HEK293 (cell line): Measurements from ENCODE around the gene ZNF322.
A peak's percentile ranks its signal among the peaks of the same experiment; 100 is the strongest.

Source experiments
- EGR2 ChIP-seq: fragments of 450-650 bp; formaldehyde crosslinking; IDR thresholded peaks from 2 replicates; pipeline ENCODE4 v1.5.1; 2016; ENCODE audit warnings: low read depth, missing biosample characterization, missing genetic modification characterization
- INSM2 ChIP-seq: fragments of 450-650 bp; formaldehyde crosslinking; IDR thresholded peaks from 2 replicates; pipeline ENCODE4 v1.5.1; 2016; ENCODE audit warnings: missing biosample characterization, missing genetic modification characterization
- KLF16 ChIP-seq: fragments of 450-650 bp; formaldehyde crosslinking; IDR thresholded peaks from 2 replicates; pipeline ENCODE4 v1.5.1; 2017; ENCODE audit warnings: missing biosample characterization, missing genetic modification characterization
- SCRT1 ChIP-seq: fragments of 450-650 bp; formaldehyde crosslinking; IDR thresholded peaks from 2 replicates; pipeline ENCODE4 v1.5.1; 2016; ENCODE audit warnings: missing biosample characterization, missing genetic modification characterization, borderline replicate concordance
- SP7 ChIP-seq: fragments of 450-650 bp; formaldehyde crosslinking; IDR thresholded peaks from 2 replicates; pipeline ENCODE4 v1.5.1; 2016; ENCODE audit warnings: missing biosample characterization, missing genetic modification characterization
- ZBTB17 ChIP-seq: fragments of 450-650 bp; formaldehyde crosslinking; IDR thresholded peaks from 2 replicates; pipeline ENCODE4 v1.5.1; 2016; ENCODE audit warnings: missing biosample characterization, missing genetic modification characterization
- ZBTB49 ChIP-seq: fragments of 450-650 bp; formaldehyde crosslinking; IDR thresholded peaks from 2 replicates; pipeline ENCODE4 v1.5.1; 2016; ENCODE audit warnings: missing biosample characterization, missing genetic modification characterization, low read depth
- ZFP37 ChIP-seq: fragments of 450-650 bp; formaldehyde crosslinking; IDR thresholded peaks from 2 replicates; pipeline ENCODE4 v1.5.1; 2016; ENCODE audit warnings: missing biosample characterization, missing genetic modification characterization
- ZNF202 ChIP-seq: fragments of 450-650 bp; formaldehyde crosslinking; IDR thresholded peaks from 2 replicates; pipeline ENCODE4 v1.5.1; 2016; ENCODE audit warnings: missing biosample characterization, missing genetic modification characterization, borderline replicate concordance
- ZNF266 ChIP-seq: fragments of 450-650 bp; formaldehyde crosslinking; IDR thresholded peaks from 2 replicates; pipeline ENCODE4 v1.5.1; 2016; ENCODE audit warnings: missing biosample characterization, missing genetic modification characterization, low read depth
- ZNF302 ChIP-seq: fragments of 450-650 bp; formaldehyde crosslinking; IDR thresholded peaks from 2 replicates; pipeline ENCODE4 v1.5.1; 2016; ENCODE audit warnings: missing biosample characterization, missing genetic modification characterization, low read depth
- ZNF416 ChIP-seq: fragments of 450-650 bp; formaldehyde crosslinking; IDR thresholded peaks from 2 replicates; pipeline ENCODE4 v1.5.1; 2016; ENCODE audit warnings: missing biosample characterization, missing genetic modification characterization
- ZNF423 ChIP-seq: fragments of 450-650 bp; formaldehyde crosslinking; IDR thresholded peaks from 2 replicates; pipeline ENCODE4 v1.5.1; 2016; ENCODE audit warnings: missing biosample characterization, missing genetic modification characterization
- ZNF530 ChIP-seq: fragments of 450-650 bp; formaldehyde crosslinking; IDR thresholded peaks from 2 replicates; pipeline ENCODE4 v1.5.1; 2016; ENCODE audit warnings: low read depth, missing biosample characterization, missing genetic modification characterization
- ZNF548 ChIP-seq: fragments of 450-650 bp; formaldehyde crosslinking; IDR thresholded peaks from 2 replicates; pipeline ENCODE4 v1.5.1; 2016; ENCODE audit warnings: missing biosample characterization, missing genetic modification characterization
- ZNF626 ChIP-seq: fragments of 450-650 bp; sonication (Bioruptor Pico); formaldehyde crosslinking; IDR thresholded peaks from 2 replicates; pipeline ENCODE4 v1.5.1; 2018; ENCODE audit warnings: missing biosample characterization, missing genetic modification characterization, inconsistent platforms
- ZNF660 ChIP-seq: fragments of 450-650 bp; IDR thresholded peaks from 2 replicates; pipeline ENCODE4 v1.5.1; 2018; ENCODE audit warnings: missing biosample characterization, mild to moderate bottlenecking, missing genetic modification characterization
- ZNF677 ChIP-seq: fragments of 450-650 bp; IDR thresholded peaks from 2 replicates; pipeline ENCODE4 v1.5.0; 2018; ENCODE audit warnings: missing biosample characterization, mild to moderate bottlenecking, missing genetic modification characterization, moderate library complexity
- ZNF701 ChIP-seq: fragments of 450-650 bp; formaldehyde crosslinking; IDR thresholded peaks from 2 replicates; pipeline ENCODE4 v1.5.1; 2016; ENCODE audit warnings: missing biosample characterization, missing genetic modification characterization
- ZNF76 ChIP-seq: fragments of 450-650 bp; formaldehyde crosslinking; IDR thresholded peaks from 2 replicates; pipeline ENCODE4; 2016; ENCODE audit warnings: low read depth, missing biosample characterization, missing genetic modification characterization, borderline replicate concordance
- ZNF785 ChIP-seq: fragments of 450-650 bp; formaldehyde crosslinking; IDR thresholded peaks from 2 replicates; pipeline ENCODE4 v1.5.1; 2016; ENCODE audit warnings: missing biosample characterization, missing genetic modification characterization
- ZNF843 ChIP-seq: fragments of 450-650 bp; formaldehyde crosslinking; IDR thresholded peaks from 2 replicates; pipeline ENCODE4 v1.5.1; 2016; ENCODE audit warnings: missing biosample characterization, missing genetic modification characterization
- TF ChIP-seq, protein P1 (sequence below): fragments of 450-650 bp; IDR thresholded peaks from 2 replicates; pipeline ENCODE4 v1.5.1; 2018; ENCODE audit warnings: missing biosample characterization, missing genetic modification characterization
- TF ChIP-seq, protein P2 (sequence below): fragments of 450-650 bp; formaldehyde crosslinking; IDR thresholded peaks from 2 replicates; pipeline ENCODE4 v1.5.1; 2016; ENCODE audit warnings: missing biosample characterization, missing genetic modification characterization
- TF ChIP-seq, protein P3 (sequence below): fragments of 450-650 bp; formaldehyde crosslinking; IDR thresholded peaks from 2 replicates; pipeline ENCODE4 v1.5.1; 2017; ENCODE audit warnings: missing biosample characterization, missing genetic modification characterization
- TF ChIP-seq, protein P4 (sequence below): fragments of 450-650 bp; formaldehyde crosslinking; IDR thresholded peaks from 2 replicates; pipeline ENCODE4 v1.5.1; 2016; ENCODE audit warnings: missing biosample characterization, missing genetic modification characterization, borderline replicate concordance

Gene ZNF322

DNA sequence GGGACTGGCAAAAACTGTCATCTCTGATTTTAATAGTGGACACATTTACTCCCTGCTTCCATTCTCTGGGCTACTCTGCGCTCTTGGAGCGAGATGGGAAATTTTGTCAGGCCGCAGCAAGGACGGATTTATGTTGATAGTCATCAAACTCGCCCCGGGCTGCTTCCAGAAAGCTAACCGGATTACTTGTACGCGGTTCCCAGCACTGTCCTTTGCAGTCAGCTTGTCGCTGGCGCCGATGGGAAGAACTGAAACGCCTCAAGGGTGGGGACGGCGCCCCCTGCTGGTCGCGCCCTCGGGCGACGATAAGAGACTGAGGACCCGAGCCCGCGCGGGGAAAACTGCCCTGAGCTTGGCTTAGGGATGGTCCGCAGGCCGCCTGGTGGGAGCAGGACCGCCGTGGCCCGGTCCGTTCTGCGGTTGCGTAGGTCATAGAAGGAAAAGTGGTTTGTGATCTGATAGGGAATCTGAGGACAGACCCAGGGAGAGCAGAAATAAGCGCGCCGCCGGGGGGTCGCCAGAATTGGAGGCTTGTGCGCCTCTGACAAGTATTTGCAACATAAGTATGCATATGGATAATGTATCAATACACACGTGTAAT is 63.8 kb downstream of the ZNF322 start (continued):
- TF ChIP-seq INSM2 (tag by site-specific recombination) (no peak), ZNF626 (tag by site-specific recombination) (no peak), ZNF266 (no peak), ZNF843 (peak; percentile 22; the same call in 1 of the 2 replicates), ZNF548 (no peak), ZNF701 (no peak), SCRT1 (tag by site-specific recombination) (no peak), ZNF785 (tag by site-specific recombination) (no peak), ZNF202 (tag by site-specific recombination) (no peak), ZBTB17 (peak; percentile 70), ZNF416 (tag by site-specific recombination) (no peak), EGR2 (tag by site-specific recombination) (no peak), ZBTB49 (tag by site-specific recombination) (no peak), ZNF423 (peak; percentile 88), ZFP37 (tag by site-specific recombination) (peak; percentile 65; the same call in 1 of the 2 replicates), ZNF530 (tag by site-specific recombination) (no peak), ZNF302 (tag by site-specific recombination) (no peak), ZNF660 (peak; percentile 81), ZNF677 (0 out of 2 replicates have a peak, but pooled peaks have one; percentile 32), ZNF76 (peak; percentile 74; the same call in 1 of the 2 replicates), SP7 (tag by site-specific recombination) (peak; percentile 59), KLF16 (no peak)
- TF ChIP-seq, protein P1, sequence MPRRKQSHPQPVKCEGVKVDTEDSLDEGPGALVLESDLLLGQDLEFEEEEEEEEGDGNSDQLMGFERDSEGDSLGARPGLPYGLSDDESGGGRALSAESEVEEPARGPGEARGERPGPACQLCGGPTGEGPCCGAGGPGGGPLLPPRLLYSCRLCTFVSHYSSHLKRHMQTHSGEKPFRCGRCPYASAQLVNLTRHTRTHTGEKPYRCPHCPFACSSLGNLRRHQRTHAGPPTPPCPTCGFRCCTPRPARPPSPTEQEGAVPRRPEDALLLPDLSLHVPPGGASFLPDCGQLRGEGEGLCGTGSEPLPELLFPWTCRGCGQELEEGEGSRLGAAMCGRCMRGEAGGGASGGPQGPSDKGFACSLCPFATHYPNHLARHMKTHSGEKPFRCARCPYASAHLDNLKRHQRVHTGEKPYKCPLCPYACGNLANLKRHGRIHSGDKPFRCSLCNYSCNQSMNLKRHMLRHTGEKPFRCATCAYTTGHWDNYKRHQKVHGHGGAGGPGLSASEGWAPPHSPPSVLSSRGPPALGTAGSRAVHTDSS (tag by site-specific recombination): no peak
- TF ChIP-seq, protein P2, sequence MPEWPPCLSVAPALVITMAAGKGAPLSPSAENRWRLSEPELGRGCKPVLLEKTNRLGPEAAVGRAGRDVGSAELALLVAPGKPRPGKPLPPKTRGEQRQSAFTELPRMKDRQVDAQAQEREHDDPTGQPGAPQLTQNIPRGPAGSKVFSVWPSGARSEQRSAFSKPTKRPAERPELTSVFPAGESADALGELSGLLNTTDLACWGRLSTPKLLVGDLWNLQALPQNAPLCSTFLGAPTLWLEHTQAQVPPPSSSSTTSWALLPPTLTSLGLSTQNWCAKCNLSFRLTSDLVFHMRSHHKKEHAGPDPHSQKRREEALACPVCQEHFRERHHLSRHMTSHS (tag by site-specific recombination): no peak
- TF ChIP-seq, protein P3, sequence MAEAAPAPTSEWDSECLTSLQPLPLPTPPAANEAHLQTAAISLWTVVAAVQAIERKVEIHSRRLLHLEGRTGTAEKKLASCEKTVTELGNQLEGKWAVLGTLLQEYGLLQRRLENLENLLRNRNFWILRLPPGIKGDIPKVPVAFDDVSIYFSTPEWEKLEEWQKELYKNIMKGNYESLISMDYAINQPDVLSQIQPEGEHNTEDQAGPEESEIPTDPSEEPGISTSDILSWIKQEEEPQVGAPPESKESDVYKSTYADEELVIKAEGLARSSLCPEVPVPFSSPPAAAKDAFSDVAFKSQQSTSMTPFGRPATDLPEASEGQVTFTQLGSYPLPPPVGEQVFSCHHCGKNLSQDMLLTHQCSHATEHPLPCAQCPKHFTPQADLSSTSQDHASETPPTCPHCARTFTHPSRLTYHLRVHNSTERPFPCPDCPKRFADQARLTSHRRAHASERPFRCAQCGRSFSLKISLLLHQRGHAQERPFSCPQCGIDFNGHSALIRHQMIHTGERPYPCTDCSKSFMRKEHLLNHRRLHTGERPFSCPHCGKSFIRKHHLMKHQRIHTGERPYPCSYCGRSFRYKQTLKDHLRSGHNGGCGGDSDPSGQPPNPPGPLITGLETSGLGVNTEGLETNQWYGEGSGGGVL (tag by site-specific recombination): no peak
- TF ChIP-seq, protein P4, sequence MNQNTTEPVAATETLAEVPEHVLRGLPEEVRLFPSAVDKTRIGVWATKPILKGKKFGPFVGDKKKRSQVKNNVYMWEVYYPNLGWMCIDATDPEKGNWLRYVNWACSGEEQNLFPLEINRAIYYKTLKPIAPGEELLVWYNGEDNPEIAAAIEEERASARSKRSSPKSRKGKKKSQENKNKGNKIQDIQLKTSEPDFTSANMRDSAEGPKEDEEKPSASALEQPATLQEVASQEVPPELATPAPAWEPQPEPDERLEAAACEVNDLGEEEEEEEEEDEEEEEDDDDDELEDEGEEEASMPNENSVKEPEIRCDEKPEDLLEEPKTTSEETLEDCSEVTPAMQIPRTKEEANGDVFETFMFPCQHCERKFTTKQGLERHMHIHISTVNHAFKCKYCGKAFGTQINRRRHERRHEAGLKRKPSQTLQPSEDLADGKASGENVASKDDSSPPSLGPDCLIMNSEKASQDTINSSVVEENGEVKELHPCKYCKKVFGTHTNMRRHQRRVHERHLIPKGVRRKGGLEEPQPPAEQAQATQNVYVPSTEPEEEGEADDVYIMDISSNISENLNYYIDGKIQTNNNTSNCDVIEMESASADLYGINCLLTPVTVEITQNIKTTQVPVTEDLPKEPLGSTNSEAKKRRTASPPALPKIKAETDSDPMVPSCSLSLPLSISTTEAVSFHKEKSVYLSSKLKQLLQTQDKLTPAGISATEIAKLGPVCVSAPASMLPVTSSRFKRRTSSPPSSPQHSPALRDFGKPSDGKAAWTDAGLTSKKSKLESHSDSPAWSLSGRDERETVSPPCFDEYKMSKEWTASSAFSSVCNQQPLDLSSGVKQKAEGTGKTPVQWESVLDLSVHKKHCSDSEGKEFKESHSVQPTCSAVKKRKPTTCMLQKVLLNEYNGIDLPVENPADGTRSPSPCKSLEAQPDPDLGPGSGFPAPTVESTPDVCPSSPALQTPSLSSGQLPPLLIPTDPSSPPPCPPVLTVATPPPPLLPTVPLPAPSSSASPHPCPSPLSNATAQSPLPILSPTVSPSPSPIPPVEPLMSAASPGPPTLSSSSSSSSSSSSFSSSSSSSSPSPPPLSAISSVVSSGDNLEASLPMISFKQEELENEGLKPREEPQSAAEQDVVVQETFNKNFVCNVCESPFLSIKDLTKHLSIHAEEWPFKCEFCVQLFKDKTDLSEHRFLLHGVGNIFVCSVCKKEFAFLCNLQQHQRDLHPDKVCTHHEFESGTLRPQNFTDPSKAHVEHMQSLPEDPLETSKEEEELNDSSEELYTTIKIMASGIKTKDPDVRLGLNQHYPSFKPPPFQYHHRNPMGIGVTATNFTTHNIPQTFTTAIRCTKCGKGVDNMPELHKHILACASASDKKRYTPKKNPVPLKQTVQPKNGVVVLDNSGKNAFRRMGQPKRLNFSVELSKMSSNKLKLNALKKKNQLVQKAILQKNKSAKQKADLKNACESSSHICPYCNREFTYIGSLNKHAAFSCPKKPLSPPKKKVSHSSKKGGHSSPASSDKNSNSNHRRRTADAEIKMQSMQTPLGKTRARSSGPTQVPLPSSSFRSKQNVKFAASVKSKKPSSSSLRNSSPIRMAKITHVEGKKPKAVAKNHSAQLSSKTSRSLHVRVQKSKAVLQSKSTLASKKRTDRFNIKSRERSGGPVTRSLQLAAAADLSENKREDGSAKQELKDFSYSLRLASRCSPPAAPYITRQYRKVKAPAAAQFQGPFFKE (tag by site-specific recombination): no peak
